ENCODE measurements around the gene STK32B. TPM values are rescaled to one million over a fixed set of nuclear protein-coding genes. Genes with fewer than 3 reads are reported as not detected.

STK32B gene
- total and polyA plus RNA-seq, 3 donors from 2014 or later = 17.5 to 29.7 (median 22.6) TPM

DNA sequence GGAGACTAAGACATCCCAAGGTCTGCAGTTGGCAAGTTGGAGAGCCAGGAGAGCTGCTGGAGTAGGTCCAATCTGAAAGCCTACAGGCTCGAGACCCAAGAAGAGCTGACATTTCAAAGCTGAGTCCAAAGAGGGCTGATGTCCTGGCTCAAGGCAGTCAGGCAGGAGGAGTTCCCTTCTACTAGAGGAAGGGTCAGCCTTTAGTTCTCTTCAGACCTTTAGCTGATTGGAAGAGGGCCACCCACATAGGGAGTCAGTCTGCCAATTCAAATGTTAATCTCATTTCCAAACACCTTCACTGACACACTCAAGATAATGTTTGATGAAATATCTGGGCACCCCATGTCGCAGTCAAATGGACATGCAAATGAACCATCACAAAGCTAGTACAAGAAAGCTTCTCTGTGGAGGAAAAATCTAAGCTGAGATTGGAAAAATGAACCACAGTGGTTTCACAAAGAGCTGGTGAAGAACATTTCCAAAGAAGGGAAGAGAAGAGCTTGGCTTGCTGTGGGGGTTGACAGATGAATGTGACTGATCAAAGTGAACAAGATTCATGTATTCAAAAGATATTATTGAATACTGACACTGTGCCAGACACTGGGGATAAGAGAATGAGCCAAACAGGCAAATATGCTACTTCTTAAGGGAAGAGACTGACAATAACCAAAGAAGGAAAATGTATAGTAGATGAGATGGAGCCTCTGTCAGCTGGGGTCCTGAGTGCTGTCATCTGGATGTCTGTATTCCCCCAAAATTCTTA is 61.2 kb downstream of the STK32B start:
- no peaks in the 10 kb centered on the region for H3K4me1 ChIP-seq
- TF ChIP-seq POLR2A (IDR thresholded peaks at IDR 0.05) = no peak
- TF ChIP-seq, protein P1, sequence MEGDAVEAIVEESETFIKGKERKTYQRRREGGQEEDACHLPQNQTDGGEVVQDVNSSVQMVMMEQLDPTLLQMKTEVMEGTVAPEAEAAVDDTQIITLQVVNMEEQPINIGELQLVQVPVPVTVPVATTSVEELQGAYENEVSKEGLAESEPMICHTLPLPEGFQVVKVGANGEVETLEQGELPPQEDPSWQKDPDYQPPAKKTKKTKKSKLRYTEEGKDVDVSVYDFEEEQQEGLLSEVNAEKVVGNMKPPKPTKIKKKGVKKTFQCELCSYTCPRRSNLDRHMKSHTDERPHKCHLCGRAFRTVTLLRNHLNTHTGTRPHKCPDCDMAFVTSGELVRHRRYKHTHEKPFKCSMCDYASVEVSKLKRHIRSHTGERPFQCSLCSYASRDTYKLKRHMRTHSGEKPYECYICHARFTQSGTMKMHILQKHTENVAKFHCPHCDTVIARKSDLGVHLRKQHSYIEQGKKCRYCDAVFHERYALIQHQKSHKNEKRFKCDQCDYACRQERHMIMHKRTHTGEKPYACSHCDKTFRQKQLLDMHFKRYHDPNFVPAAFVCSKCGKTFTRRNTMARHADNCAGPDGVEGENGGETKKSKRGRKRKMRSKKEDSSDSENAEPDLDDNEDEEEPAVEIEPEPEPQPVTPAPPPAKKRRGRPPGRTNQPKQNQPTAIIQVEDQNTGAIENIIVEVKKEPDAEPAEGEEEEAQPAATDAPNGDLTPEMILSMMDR (IDR thresholded peaks at IDR 0.05) = no peak
- no peak overlapping the region for H3K27ac ChIP-seq
- DNase-seq = no peak
- H3K9me3 ChIP-seq = no peaks in the 10 kb centered on the region
- no peaks in the 10 kb centered on the region for H3K36me3 ChIP-seq (ENCODE audit: low read depth, missing control alignments)
- 67 to 83% methylated on average over 2 of the region's 2 CpGs for WGBS, 2 donors
- intact Hi-C loops (cut with DNase I; ENCODE audit: low total_unique reads) = no loop called here
- no peak overlapping the region for H3K4me3 ChIP-seq
- H3K27me3 ChIP-seq = no peaks in the 10 kb centered on the region

DNA sequence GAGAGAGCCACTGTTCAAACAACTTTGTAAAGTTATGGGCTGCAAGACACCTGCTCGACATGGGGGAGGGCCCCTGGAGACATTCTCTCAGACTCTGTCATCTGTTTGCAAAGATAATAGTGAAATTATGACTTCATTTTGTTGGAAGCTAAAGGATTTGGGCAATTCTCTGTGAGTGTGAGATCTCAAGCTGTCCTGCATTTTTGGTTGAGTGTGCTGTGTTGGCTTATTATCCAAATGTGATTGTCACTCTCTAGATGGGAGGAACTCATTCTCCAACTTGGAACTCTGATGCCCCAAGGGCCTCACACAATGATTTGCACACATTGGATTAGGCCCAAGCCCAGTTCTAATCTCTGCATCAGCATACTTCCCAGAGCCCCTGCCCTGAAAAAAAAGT is 63.7 kb downstream of the STK32B start:
- WGBS, 2 donors = 33 to 53% methylated on average over 1 of the region's 1 CpG
- no peak for DNase-seq
- H3K4me1 ChIP-seq = no peaks in the 10 kb centered on the region
- no peaks in the 10 kb centered on the region for H3K27me3 ChIP-seq
- intact Hi-C loops (cut with DNase I; ENCODE audit: low total_unique reads) = no loop called here
- no peak for TF ChIP-seq POLR2A (IDR thresholded peaks at IDR 0.05)
- TF ChIP-seq, protein P1 (IDR thresholded peaks at IDR 0.05) = no peak
- H3K4me3 ChIP-seq = no peak overlapping the region
- H3K36me3 ChIP-seq (ENCODE audit: low read depth, missing control alignments) = no peaks in the 10 kb centered on the region
- H3K9me3 ChIP-seq = no peaks in the 10 kb centered on the region
- no peak overlapping the region for H3K27ac ChIP-seq

DNA sequence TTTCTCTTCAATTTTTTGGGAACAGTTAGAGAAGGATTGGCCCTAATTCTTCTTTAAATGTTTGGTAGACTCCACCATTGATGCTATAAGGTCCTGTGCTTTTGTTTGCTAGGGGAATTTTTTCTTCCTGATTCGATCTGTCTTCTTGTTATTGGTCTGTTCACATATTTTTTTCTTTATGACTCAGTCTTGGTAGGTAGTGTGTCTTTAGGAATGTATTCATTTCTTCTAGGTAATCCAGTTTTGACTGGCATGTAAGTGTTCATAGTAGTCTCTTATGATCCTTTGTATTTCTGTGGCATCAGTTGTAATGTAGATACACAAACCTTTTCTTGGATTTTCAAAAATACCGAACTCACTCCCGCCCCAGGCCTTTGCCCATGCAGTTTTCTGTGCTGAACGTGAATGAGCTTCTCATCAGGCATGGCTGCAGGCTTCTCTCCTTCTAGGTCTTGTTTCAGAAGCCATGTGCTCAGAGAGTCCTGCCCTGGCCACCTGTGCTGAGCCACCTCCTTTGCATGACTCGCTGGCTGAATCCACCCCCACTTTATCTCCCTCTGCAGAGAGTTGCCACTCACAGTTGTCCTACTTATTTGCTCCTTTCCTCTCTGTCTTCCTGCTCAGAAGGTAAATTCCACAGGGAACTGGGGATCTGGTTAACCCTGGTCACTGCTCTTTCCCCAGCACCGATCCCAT is 67.0 kb downstream of the STK32B start:
- intact Hi-C loops (cut with DNase I; ENCODE audit: low total_unique reads) = no loop called here
- H3K4me3 ChIP-seq = no peak overlapping the region
- DNase-seq = no peak
- H3K27me3 ChIP-seq = no peaks in the 10 kb centered on the region
- no peaks in the 10 kb centered on the region for H3K4me1 ChIP-seq
- TF ChIP-seq, protein P1 (IDR thresholded peaks at IDR 0.05) = no peak
- no peak for TF ChIP-seq POLR2A (IDR thresholded peaks at IDR 0.05)
- H3K27ac ChIP-seq = no peak overlapping the region
- H3K9me3 ChIP-seq = no peaks in the 10 kb centered on the region
- WGBS, 2 donors = 86 to 87% methylated on average over 6 of the region's 6 CpGs
- H3K36me3 ChIP-seq (ENCODE audit: low read depth, missing control alignments) = no peaks in the 10 kb centered on the region

DNA sequence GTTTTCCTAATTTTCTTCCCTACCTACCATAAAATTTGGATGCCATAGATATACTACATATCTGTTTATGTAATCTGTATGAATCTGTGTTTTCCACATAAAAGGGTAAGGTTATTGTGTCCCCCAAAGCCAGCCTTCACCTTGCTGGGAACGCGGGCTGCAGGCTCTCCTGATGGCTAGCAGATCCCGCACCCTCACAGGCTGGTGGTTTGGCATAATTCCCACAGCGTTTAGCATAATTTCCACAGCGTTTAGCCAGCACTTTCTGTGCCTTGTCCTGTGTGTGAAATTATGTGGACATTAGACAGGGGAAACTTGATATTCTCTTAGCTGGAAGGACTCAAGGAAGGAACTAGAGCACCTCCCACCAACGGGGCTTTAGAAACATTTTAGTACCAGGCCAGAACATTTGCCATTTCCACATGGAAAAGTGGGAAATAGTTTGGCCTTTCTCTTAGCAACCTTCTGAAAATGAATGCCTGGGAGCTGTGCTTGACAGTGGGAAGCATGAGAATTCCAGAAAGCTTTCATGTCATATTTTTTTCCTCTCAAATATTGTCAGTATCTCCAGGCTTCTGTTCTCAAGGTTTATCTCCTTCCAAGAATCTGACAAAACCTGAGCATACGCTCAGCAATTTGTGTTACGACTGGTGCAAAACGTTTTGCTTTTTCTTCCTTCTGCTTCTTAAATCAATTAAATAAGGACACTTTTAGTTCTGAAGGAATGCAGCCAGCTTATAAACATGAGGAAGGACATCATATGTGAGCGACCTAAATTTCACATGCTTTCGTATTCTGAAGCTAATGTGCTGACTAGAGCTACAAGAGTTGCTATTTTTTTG is 67.9 kb downstream of the STK32B start:
- no peaks in the 10 kb centered on the region for H3K9me3 ChIP-seq
- WGBS, 2 donors = 65 to 76% methylated on average over 10 to 11 of the region's 11 CpGs
- intact Hi-C loops (cut with DNase I; ENCODE audit: low total_unique reads) = no loop called here

More for the DNA sequence above, 67.9 kb downstream of the STK32B start:
- H3K4me1 ChIP-seq = no peaks in the 10 kb centered on the region
- no peak overlapping the region for H3K4me3 ChIP-seq
- no peaks in the 10 kb centered on the region for H3K36me3 ChIP-seq (ENCODE audit: low read depth, missing control alignments)
- H3K27me3 ChIP-seq = no peaks in the 10 kb centered on the region
- no peak for DNase-seq
- TF ChIP-seq POLR2A (IDR thresholded peaks at IDR 0.05) = no peak
- TF ChIP-seq, protein P1 (IDR thresholded peaks at IDR 0.05) = no peak
- no peak overlapping the region for H3K27ac ChIP-seq
